ENCODE measurements around the gene MEGF11. TPM values are rescaled to one million over a fixed set of nuclear protein-coding genes. Genes with fewer than 3 reads are reported as not detected.

The MEGF11 gene
- total RNA-seq, 1 experiment from 2014 or later = not detected

GRCh38 chr15:66225656-66226274, 27.8 kb downstream of the MEGF11 start:
- ChIA-PET POLR2A (ENCODE audit: unreplicated experiment) (no interaction called here), CTCF (no interaction called here)
- TF ChIP-seq EZH2 (IDR thresholded peaks at IDR 0.05; ENCODE audit: low read depth) = no peak
- TF ChIP-seq, protein P1, sequence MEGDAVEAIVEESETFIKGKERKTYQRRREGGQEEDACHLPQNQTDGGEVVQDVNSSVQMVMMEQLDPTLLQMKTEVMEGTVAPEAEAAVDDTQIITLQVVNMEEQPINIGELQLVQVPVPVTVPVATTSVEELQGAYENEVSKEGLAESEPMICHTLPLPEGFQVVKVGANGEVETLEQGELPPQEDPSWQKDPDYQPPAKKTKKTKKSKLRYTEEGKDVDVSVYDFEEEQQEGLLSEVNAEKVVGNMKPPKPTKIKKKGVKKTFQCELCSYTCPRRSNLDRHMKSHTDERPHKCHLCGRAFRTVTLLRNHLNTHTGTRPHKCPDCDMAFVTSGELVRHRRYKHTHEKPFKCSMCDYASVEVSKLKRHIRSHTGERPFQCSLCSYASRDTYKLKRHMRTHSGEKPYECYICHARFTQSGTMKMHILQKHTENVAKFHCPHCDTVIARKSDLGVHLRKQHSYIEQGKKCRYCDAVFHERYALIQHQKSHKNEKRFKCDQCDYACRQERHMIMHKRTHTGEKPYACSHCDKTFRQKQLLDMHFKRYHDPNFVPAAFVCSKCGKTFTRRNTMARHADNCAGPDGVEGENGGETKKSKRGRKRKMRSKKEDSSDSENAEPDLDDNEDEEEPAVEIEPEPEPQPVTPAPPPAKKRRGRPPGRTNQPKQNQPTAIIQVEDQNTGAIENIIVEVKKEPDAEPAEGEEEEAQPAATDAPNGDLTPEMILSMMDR (conservative IDR thresholded peaks at IDR 0.05) = no peak
- Histone ChIP-seq H2AFZ (no peak overlapping the region), H3K4me1 (replicated peaks; ENCODE audit: insufficient read depth) (no peaks in the 10 kb centered on the region), H3K9me3 (ENCODE audit: insufficient read depth, low read depth) (no peaks in the 10 kb centered on the region), H4K20me1 (ENCODE audit: insufficient read depth) (no peaks in the 10 kb centered on the region), H3K79me2 (ENCODE audit: low read depth) (no peaks in the 10 kb centered on the region), H3F3A (ENCODE audit: insufficient read depth, low read depth) (no peaks in the 10 kb centered on the region), H3K9me2 (ENCODE audit: insufficient read depth) (no peaks in the 10 kb centered on the region), H3K36me3 (ENCODE audit: low read depth) (no peaks in the 10 kb centered on the region), H3K4me3 (no peak overlapping the region), H3K27ac (no peak overlapping the region), H3K4me2 (no peak overlapping the region), H3K27me3 (ENCODE audit: insufficient read depth, low read depth) (no peaks in the 10 kb centered on the region)
- no peak for DNase-seq
- intact Hi-C loops (cut with micrococcal nuclease; ENCODE audit: unreplicated experiment) = no loop called here
- no TSS peak for BruUV-seq (replicated peaks)

- H3K4me3 ChIP-seq = no peak overlapping the region
- H2AFZ ChIP-seq = no peak overlapping the region
- no peaks in the 10 kb centered on the region for H3K79me2 ChIP-seq (ENCODE audit: low read depth)
- no peak overlapping the region for H3K27ac ChIP-seq
- no peaks in the 10 kb centered on the region for H4K20me1 ChIP-seq (ENCODE audit: insufficient read depth)
- H3K9me3 ChIP-seq (ENCODE audit: insufficient read depth, low read depth) = no peaks in the 10 kb centered on the region
- no peaks in the 10 kb centered on the region for H3F3A ChIP-seq (ENCODE audit: insufficient read depth, low read depth)
- H3K9me2 ChIP-seq (ENCODE audit: insufficient read depth) = no peaks in the 10 kb centered on the region
- intact Hi-C loops (cut with micrococcal nuclease; ENCODE audit: unreplicated experiment) = no loop called here
- ChIA-PET CTCF (no interaction called here), POLR2A (ENCODE audit: unreplicated experiment) (no interaction called here)
- no peak overlapping the region for H3K4me2 ChIP-seq
- no TSS peak for BruUV-seq (replicated peaks)
- TF ChIP-seq, protein P1 (conservative IDR thresholded peaks at IDR 0.05) = no peak
- no peak for TF ChIP-seq EZH2 (IDR thresholded peaks at IDR 0.05; ENCODE audit: low read depth)
- H3K36me3 ChIP-seq (ENCODE audit: low read depth) = no peaks in the 10 kb centered on the region
- H3K27me3 ChIP-seq (ENCODE audit: insufficient read depth, low read depth) = no peaks in the 10 kb centered on the region
- DNase-seq = no peak
- no peaks in the 10 kb centered on the region for H3K4me1 ChIP-seq (replicated peaks; ENCODE audit: insufficient read depth)
Measured at GRCh38 chr15:66224946-66225345, 28.6 kb downstream of the MEGF11 start.

GRCh38 chr15:66222273-66223198, 31.0 kb downstream of the MEGF11 start:
- TF ChIP-seq, protein P1 (conservative IDR thresholded peaks at IDR 0.05) = no peak
- TF ChIP-seq EZH2 (IDR thresholded peaks at IDR 0.05; ENCODE audit: low read depth) = no peak
- no peak for DNase-seq
- Histone ChIP-seq H3K4me1 (replicated peaks; ENCODE audit: insufficient read depth) (no peaks in the 10 kb centered on the region), H3K36me3 (ENCODE audit: low read depth) (no peaks in the 10 kb centered on the region), H3K27me3 (ENCODE audit: insufficient read depth, low read depth) (peaks cover 5% of the 10 kb centered on the region; the same call in 1 of the 2 replicates), H3K79me2 (ENCODE audit: low read depth) (no peaks in the 10 kb centered on the region), H3K9me2 (ENCODE audit: insufficient read depth) (no peaks in the 10 kb centered on the region), H4K20me1 (ENCODE audit: insufficient read depth) (no peaks in the 10 kb centered on the region), H3K27ac (no peak overlapping the region), H2AFZ (no peak overlapping the region), H3K4me2 (no peak overlapping the region), H3K9me3 (ENCODE audit: insufficient read depth, low read depth) (no peaks in the 10 kb centered on the region), H3K4me3 (no peak overlapping the region), H3F3A (ENCODE audit: insufficient read depth, low read depth) (no peaks in the 10 kb centered on the region)
- no TSS peak for BruUV-seq (replicated peaks)
- ChIA-PET CTCF (interaction anchor here (0.7 kb wide), 1 partner anchor 821 kb away, joined by 4 read pairs; no protein-coding TSS in a partner anchor), POLR2A (ENCODE audit: unreplicated experiment) (interaction anchor here (0.7 kb wide), 1 partner anchor 29 kb away, joined by 3 read pairs; no protein-coding TSS in a partner anchor)
- intact Hi-C loops (cut with micrococcal nuclease; ENCODE audit: unreplicated experiment) = no loop called here
